ENCODE results near the gene UMODL1.
A peak's percentile ranks its signal among the peaks of the same experiment; 100 is the strongest.
"Not testable (repeated sequence)": the region's sequence is repeated elsewhere in the genome, so short reads cannot be mapped to it uniquely, and the experiment has no call there.

UMODL1 gene

GRCh38 chr21:42116551-42116950 lies 45.4 kb downstream of the UMODL1 start:
- not testable (repeated sequence) for H3K4me3 ChIP-seq (replicated peaks; ENCODE audit: insufficient read depth, low read length); H3K27me3 ChIP-seq (ENCODE audit: insufficient read depth, poor library complexity, severe bottlenecking); H3K27ac ChIP-seq (replicated peaks); DNase-seq (ENCODE audit: low read depth in 1 of 2, low spot score in 1 of 2)

DNA sequence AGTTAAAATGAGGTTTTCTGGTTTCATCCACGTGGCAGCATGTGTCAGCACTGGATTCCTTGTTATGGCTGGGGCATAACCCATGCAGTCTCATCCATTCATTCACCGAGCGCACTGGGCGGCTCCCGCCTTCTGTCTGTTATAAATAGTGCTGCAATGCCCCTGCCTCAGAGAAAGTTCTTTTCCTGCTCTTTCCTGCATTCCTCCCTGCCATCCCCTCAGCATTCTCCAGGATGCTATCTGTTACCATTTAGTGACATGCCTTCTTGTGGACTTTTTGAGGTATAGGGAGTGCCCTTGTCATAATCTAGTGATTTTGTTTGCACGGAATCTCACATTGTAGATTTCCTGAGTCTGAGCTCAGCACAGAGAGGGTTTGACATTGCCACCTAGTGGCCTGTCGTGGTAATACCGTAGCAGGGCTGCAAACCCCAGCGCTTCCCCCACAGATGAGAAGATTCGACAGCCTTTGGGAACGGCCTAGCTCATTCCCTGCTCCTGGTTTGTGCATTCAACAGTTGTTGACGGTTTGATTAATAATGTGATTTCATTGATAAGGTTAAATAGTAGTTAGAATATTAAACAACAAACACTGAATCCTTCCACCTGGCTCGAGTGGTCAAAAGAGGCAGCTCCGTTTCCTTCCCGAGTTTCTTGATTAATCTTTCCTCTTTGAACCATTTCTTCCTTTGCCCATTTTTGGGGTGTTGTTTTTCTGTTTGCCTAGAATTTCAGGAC lies 46.3 kb downstream of the UMODL1 start:
- TF ChIP-seq, protein P1, sequence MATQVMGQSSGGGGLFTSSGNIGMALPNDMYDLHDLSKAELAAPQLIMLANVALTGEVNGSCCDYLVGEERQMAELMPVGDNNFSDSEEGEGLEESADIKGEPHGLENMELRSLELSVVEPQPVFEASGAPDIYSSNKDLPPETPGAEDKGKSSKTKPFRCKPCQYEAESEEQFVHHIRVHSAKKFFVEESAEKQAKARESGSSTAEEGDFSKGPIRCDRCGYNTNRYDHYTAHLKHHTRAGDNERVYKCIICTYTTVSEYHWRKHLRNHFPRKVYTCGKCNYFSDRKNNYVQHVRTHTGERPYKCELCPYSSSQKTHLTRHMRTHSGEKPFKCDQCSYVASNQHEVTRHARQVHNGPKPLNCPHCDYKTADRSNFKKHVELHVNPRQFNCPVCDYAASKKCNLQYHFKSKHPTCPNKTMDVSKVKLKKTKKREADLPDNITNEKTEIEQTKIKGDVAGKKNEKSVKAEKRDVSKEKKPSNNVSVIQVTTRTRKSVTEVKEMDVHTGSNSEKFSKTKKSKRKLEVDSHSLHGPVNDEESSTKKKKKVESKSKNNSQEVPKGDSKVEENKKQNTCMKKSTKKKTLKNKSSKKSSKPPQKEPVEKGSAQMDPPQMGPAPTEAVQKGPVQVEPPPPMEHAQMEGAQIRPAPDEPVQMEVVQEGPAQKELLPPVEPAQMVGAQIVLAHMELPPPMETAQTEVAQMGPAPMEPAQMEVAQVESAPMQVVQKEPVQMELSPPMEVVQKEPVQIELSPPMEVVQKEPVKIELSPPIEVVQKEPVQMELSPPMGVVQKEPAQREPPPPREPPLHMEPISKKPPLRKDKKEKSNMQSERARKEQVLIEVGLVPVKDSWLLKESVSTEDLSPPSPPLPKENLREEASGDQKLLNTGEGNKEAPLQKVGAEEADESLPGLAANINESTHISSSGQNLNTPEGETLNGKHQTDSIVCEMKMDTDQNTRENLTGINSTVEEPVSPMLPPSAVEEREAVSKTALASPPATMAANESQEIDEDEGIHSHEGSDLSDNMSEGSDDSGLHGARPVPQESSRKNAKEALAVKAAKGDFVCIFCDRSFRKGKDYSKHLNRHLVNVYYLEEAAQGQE (IDR thresholded peaks at IDR 0.05; ENCODE audit: insufficient replicate concordance, low read depth) = no peak
- TF ChIP-seq, protein P2, sequence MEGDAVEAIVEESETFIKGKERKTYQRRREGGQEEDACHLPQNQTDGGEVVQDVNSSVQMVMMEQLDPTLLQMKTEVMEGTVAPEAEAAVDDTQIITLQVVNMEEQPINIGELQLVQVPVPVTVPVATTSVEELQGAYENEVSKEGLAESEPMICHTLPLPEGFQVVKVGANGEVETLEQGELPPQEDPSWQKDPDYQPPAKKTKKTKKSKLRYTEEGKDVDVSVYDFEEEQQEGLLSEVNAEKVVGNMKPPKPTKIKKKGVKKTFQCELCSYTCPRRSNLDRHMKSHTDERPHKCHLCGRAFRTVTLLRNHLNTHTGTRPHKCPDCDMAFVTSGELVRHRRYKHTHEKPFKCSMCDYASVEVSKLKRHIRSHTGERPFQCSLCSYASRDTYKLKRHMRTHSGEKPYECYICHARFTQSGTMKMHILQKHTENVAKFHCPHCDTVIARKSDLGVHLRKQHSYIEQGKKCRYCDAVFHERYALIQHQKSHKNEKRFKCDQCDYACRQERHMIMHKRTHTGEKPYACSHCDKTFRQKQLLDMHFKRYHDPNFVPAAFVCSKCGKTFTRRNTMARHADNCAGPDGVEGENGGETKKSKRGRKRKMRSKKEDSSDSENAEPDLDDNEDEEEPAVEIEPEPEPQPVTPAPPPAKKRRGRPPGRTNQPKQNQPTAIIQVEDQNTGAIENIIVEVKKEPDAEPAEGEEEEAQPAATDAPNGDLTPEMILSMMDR (IDR thresholded peaks at IDR 0.05; ENCODE audit: insufficient read depth, low read length) = peak; percentile 88
- H3K27me3 ChIP-seq (ENCODE audit: insufficient read depth, poor library complexity, severe bottlenecking) = no peaks in the 10 kb centered on the region
- H3K4me3 ChIP-seq (replicated peaks; ENCODE audit: insufficient read depth, low read length) = no peak overlapping the region
- no peak overlapping the region for H3K27ac ChIP-seq (replicated peaks)
- peak; percentile 35 to 76 for DNase-seq (ENCODE audit: low read depth in 1 of 2, low spot score in 1 of 2)

DNA sequence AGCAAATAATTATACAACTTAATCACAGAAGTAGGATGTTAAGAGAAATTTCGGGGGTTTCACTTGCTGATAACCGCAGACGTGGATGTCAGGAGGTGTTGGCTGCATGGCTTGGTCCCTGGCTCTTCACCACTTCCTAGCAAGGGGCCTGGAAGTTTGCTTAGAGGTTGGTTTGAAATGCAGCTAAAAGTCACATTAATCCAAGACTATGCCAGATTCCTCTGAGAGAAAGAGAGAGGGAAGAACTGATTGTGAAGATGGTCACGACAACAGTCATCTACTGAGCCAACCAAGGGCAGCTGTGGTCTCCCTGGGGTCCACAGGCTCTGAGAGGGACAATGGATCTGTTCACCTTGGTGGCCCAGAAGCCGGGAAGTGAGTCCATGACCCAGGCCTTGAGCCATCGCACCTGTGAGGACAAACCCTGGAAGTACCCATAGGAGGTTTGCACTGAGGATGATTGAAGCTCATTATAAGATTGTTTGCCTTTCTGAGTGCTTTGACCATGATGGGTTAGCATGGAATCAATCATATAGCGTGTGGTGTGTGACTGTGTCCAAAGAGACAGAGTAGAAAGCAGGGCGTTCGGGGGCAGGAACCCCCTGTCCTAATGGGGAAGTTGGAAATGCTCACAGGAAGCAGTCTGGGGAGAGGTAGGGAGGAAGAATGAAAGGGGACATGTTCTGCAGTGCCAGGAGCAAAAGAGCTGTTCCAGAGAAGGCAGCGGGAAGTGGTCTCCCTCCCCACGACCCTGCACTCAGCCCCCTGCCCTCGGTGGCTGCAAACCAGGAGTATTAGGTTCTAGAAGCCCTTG lies 47.1 kb downstream of the UMODL1 start:
- Histone ChIP-seq H3K4me3 (replicated peaks; ENCODE audit: insufficient read depth, low read length) (no peak overlapping the region), H3K27ac (replicated peaks) (peak overlapping the region; percentile 83), H3K27me3 (ENCODE audit: insufficient read depth, poor library complexity, severe bottlenecking) (no peaks in the 10 kb centered on the region)
- DNase-seq (ENCODE audit: low read depth in 1 of 2, low spot score in 1 of 2) = peak in 1 of 2 experiments; percentile 56
- TF ChIP-seq, protein P1 (IDR thresholded peaks at IDR 0.05; ENCODE audit: insufficient replicate concordance, low read depth) = peak; percentile 16
- TF ChIP-seq POLR2AphosphoS5 (IDR thresholded peaks at IDR 0.05; ENCODE audit: low read depth) (no peak), GABPA (IDR thresholded peaks at IDR 0.05; ENCODE audit: low read depth) (no peak), SPI1 (IDR thresholded peaks at IDR 0.05; ENCODE audit: borderline replicate concordance, low read depth) (peak; percentile 68; the same call in 1 of the 2 replicates)

GRCh38 chr21:42118901-42119300 lies 47.8 kb downstream of the UMODL1 start:
- peak in 1 of 2 experiments; percentile 85 for DNase-seq (ENCODE audit: low read depth in 1 of 2, low spot score in 1 of 2)
- no peaks in the 10 kb centered on the region for H3K27me3 ChIP-seq (ENCODE audit: insufficient read depth, poor library complexity, severe bottlenecking)
- peak overlapping the region; percentile 83 for H3K27ac ChIP-seq (replicated peaks)
- TF ChIP-seq, protein P1 (IDR thresholded peaks at IDR 0.05; ENCODE audit: insufficient replicate concordance, low read depth) = no peak
- TF ChIP-seq POLR2AphosphoS5 (IDR thresholded peaks at IDR 0.05; ENCODE audit: low read depth) (peak; percentile 98), SPI1 (IDR thresholded peaks at IDR 0.05; ENCODE audit: borderline replicate concordance, low read depth) (peak; percentile 26; the same call in 1 of the 2 replicates), GABPA (IDR thresholded peaks at IDR 0.05; ENCODE audit: low read depth) (peak; percentile 60; the same call in 1 of the 2 replicates)
- TF ChIP-seq, protein P2 (IDR thresholded peaks at IDR 0.05; ENCODE audit: insufficient read depth, low read length) = no peak
- no peak overlapping the region for H3K4me3 ChIP-seq (replicated peaks; ENCODE audit: insufficient read depth, low read length)
